ENCODE measurements around the gene HOXD9. TPM values are rescaled to one million over a fixed set of nuclear protein-coding genes. Genes with fewer than 3 reads are reported as not detected.

The HOXD9 gene
- polyA plus RNA-seq, 1 experiment = not detected

DNA sequence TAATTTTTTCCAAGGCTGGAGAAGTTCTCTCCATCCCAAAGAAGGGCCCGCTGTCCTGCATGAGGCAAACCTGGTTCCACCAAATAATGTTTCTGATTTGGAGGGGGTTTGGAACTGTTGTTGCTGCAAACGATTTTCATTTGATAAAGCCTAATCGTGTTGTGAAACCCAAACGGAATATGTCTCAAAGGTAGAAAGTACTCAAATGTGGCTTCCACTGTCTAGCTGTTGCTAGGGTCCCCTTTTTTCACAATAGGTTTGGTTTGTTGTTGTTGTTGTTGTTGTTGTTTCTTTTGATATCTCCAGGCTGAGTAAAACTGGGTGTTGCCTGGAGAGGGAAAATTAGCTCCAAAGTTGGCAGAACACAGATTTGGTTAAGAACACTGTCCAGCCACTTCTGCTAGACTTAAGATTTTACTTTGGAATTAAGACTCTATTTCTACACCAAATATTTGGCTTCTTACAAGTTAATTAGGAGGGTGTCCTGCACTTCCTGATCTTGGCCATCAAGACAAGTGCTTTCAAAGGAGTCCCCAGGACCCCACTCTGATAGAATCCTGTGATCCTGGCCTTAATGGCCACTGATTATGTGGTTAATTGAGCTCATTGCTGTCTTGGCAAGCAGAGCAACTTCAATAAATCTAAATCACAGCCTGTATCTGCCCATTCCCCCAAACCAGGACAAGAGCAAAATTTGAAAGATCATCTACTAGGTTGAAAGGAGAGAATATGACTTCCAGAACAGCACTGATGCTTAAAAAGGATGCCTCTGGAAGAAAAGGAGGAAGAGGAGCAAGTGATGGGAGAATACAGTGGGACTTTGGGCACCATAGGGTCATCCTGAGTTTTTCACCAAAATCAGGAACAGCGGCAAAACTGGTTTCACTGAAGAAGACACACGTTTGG lies 33.3 kb upstream of the HOXD9 start:
- DNase-seq (ENCODE audit: low read depth, low spot score) = no peak
- CTCF ChIA-PET = interaction anchor here (0.7 to 3.2 kb wide), 6 partner anchors 8 to 838 kb away, joined by 5 to 65 read pairs (median 7); no protein-coding TSS in a partner anchor

DNA sequence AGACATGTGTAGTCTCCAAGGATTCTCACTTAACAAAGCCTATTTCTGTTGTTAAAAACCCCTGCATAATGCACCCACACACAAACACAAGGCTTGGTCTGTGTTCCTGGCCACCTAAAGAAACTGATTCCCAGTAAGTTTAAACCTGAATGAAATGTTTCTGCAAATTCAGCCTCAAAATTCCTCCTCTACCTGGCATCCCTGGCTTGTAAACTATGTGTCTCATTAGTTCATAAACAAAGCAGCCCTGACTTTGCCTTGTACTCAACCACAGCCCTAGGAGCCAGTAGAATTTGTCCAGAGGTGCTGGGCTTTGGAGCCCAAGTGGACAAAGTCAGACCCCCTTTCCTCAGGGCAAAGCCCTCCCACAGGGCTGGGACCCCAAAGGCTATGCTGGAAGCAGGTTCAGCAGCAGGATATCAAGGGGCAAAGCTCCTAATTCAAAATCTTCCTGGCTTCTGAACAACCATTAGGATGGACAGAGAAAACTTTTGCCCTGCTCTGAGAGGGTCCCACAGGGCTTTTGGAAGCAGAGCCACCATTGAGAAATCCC lies 32.6 kb upstream of the HOXD9 start:
- H3K27me3 ChIP-seq (ENCODE audit: control insufficient read depth, insufficient read depth, low read length) = peaks cover 77% of the 10 kb centered on the region

More for the DNA sequence above, 33.3 kb upstream of the HOXD9 start:
- TF ChIP-seq, protein P1, sequence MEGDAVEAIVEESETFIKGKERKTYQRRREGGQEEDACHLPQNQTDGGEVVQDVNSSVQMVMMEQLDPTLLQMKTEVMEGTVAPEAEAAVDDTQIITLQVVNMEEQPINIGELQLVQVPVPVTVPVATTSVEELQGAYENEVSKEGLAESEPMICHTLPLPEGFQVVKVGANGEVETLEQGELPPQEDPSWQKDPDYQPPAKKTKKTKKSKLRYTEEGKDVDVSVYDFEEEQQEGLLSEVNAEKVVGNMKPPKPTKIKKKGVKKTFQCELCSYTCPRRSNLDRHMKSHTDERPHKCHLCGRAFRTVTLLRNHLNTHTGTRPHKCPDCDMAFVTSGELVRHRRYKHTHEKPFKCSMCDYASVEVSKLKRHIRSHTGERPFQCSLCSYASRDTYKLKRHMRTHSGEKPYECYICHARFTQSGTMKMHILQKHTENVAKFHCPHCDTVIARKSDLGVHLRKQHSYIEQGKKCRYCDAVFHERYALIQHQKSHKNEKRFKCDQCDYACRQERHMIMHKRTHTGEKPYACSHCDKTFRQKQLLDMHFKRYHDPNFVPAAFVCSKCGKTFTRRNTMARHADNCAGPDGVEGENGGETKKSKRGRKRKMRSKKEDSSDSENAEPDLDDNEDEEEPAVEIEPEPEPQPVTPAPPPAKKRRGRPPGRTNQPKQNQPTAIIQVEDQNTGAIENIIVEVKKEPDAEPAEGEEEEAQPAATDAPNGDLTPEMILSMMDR (IDR thresholded peaks at IDR 0.05; ENCODE audit: low read depth, low read length) = no peak
- Histone ChIP-seq H3K4me3 (ENCODE audit: low read depth, low read length) (no peak overlapping the region), H3K9me3 (ENCODE audit: control insufficient read depth, insufficient read depth, low read length) (peaks cover 13% of the 10 kb centered on the region; the same call in 1 of the 2 replicates), H3K27me3 (ENCODE audit: control insufficient read depth, insufficient read depth, low read length) (peaks cover 77% of the 10 kb centered on the region), H3K27ac (ENCODE audit: low read depth, low read length) (no peak overlapping the region)
- POLR2A ChIA-PET = no interaction called here

DNA sequence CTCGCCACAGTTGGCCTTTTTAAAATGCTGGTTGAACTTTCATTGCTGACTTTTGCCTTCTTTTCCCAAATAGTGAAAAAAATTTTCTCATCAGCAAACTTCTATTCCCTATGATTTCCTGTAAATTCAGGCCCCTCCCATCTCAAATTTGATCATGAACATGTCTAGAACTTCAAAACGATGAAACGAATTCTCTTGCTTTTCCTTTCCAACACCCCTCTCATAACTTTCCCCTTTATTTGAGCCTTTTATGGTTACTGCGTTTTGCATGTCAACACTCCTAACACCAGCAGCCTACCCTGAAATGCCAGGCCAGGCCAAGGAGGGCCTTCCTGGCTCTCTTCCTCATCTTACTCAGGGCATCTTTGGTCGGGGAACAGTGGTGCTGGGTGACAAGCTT lies 31.7 kb upstream of the HOXD9 start:
- H3K4me3 ChIP-seq (ENCODE audit: low read depth, low read length) = no peak overlapping the region
- TF ChIP-seq, protein P1 (IDR thresholded peaks at IDR 0.05; ENCODE audit: low read depth, low read length) = no peak
- H3K27ac ChIP-seq (ENCODE audit: low read depth, low read length) = no peak overlapping the region
- H3K27me3 ChIP-seq (ENCODE audit: control insufficient read depth, insufficient read depth, low read length) = peaks cover 77% of the 10 kb centered on the region
- POLR2A ChIA-PET = no interaction called here
- DNase-seq (ENCODE audit: low read depth, low spot score) = no peak
- peaks cover 11% of the 10 kb centered on the region; the same call in 1 of the 2 replicates for H3K9me3 ChIP-seq (ENCODE audit: control insufficient read depth, insufficient read depth, low read length)
- CTCF ChIA-PET = interaction anchor here (0.9 kb wide), 1 partner anchor 401 kb away, joined by 7 read pairs; no protein-coding TSS in a partner anchor

More for the DNA sequence above, 32.6 kb upstream of the HOXD9 start:
- no peak for DNase-seq (ENCODE audit: low read depth, low spot score)
- Histone ChIP-seq H3K27ac (ENCODE audit: low read depth, low read length) (no peak overlapping the region), H3K9me3 (ENCODE audit: control insufficient read depth, insufficient read depth, low read length) (peaks cover 11% of the 10 kb centered on the region; the same call in 1 of the 2 replicates), H3K4me3 (ENCODE audit: low read depth, low read length) (no peak overlapping the region)
- TF ChIP-seq, protein P1 (IDR thresholded peaks at IDR 0.05; ENCODE audit: low read depth, low read length) = no peak
- POLR2A ChIA-PET = no interaction called here
- CTCF ChIA-PET = interaction anchor here (1.9 to 3.2 kb wide), 2 partner anchors 400 to 839 kb away, joined by 5 to 65 read pairs; no protein-coding TSS in a partner anchor

DNA sequence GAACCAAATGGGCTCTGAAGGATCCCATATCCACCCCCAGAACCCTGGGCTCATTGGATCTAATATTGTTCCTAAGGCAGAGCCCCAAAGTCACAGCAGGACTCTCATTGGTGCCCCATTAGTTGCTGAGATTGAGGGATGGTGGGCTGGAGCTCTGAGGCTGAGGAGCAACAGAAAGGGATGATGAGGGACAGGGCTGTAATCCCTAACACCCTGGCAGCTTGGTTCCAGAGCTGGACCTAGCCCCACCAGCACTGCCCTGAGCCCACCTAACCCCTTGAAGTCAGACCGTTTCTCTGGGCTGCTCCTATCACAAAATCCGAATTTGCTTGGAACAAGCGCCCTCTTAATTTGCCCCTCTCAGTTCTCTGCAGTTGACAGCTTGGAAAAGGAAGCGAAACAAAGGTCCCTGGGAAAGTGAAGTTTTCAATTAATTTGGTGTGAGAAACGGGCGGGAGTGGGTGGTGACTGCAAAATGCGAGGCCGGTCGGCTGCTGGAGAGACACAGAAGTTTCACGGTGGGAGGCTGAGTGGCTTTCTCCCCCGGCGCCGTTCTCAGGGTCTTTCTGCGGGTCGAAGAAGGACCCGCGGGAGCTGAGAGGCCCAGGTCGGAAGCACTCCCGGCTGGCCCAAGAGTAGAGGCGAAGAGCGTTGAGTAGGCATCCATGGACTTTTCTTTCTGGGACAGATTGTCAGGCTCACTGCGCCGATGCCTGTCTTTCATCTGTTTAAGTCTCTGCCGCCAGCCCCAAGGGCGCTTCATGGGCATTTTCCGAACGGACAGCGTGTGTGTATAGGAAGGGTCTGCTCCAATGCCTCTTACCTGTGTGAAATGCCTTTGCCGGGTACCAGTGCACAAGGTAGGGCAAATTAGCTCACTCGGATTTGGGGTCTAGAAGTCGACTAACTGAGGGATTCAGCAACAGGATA lies 30.9 kb upstream of the HOXD9 start:
- TF ChIP-seq, protein P1 (IDR thresholded peaks at IDR 0.05; ENCODE audit: low read depth, low read length) = no peak
- Histone ChIP-seq H3K4me3 (ENCODE audit: low read depth, low read length) (no peak overlapping the region), H3K27me3 (ENCODE audit: control insufficient read depth, insufficient read depth, low read length) (peaks cover 77% of the 10 kb centered on the region), H3K27ac (ENCODE audit: low read depth, low read length) (no peak overlapping the region), H3K9me3 (ENCODE audit: control insufficient read depth, insufficient read depth, low read length) (peaks cover 11% of the 10 kb centered on the region; the same call in 1 of the 2 replicates)
- POLR2A ChIA-PET = no interaction called here
- DNase-seq (ENCODE audit: low read depth, low spot score) = no peak
- CTCF ChIA-PET = interaction anchor here (0.9 to 1.0 kb wide), 2 partner anchors 402 kb away, joined by 3 to 7 read pairs; no protein-coding TSS in a partner anchor

All from AG04450 (cell line).